Fibroblast of skin of back (primary cell): ENCODE results near the gene KLC4.
A peak's percentile ranks its signal among the peaks of the same experiment; 100 is the strongest.
"Not testable (repeated sequence)": the region's sequence is repeated elsewhere in the genome, so short reads cannot be mapped to it uniquely, and the experiment has no call there.

ENCODE experiments used
- DNase-seq: peaks from one replicate; pipeline ENCODE4 v3.0.0-alpha.2; 2013

KLC4 gene

GRCh38 chr6:43036712-43037111 lies 22.7 kb upstream of the KLC4 start:
- no peak for DNase-seq

GRCh38 chr6:43037197-43037596 lies 22.2 kb upstream of the KLC4 start:
- no peak for DNase-seq

DNA sequence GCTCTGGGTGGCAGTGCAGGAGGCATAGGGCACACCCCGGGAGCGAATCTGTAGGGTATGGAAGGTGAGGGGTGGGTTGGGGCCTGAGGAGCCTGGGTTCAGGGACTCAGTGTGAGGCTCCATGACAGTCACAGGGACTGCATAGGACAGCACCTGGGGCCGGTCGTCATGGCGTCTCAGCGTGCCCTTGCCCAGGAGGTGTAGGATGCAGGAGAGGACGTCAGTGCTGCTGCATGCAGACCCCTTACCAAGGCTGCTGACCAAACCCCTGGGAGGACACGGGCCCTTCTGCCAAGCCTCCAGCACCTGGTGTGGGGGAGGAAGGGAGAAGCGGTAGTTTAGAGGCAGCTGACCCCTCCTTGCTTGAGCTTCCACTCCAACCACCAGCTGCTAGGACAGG lies 21.7 kb upstream of the KLC4 start:
- DNase-seq = no peak

DNA sequence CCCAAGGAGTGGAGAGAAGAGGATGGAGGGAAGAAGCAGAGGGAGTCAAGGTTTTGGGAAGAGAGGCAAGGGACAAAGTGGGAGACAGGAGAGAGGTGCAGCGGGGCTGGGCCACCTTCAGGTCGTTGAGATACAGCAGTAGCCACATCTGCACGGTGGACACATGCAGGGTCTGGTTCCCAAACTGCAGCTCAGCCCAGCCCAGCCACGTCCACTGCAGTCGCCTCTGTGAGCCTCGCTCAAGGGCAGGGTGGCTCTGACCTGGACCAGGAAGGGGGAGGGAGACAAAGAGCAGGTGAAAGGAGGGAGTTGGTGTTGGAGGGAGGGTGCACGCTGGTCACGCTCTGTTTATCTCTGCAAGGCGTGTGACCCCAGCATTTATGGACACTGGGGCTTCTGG lies 20.7 kb upstream of the KLC4 start:
- DNase-seq = no peak

DNA sequence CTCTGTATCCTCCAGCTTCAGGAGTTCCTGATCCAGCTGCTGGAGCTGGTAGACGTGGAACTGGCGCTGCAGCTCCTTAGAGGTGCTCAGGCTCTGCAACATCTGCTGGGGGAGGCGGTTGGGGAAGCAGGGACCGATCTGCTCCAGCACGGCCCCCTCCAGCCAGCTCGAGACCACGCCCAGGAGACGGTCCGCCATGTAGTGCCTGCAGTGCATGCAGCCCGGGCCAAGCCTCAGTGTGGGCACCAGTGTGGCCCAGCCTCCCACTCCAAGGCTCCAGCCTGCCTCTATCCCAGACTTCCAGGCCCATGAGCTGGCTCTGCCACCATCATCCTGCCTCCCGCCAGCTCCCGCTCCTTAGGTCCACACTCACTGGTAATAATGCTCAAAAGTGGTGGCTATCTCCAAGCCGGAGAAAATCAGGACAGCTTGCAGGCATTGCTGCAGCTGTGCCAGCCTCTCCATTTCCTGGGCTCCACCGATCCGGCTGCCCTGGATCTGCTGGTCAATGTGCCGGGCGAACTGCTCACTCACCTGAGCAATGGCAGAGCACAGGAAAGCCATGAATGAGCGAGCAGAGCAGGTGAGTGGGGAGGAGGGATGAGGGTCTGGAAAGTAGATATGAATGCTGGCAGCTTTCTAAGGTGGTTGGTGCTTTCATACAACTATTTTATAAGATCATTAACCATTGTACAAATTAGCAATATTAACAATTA lies 18.7 kb upstream of the KLC4 start:
- no peak for DNase-seq

GRCh38 chr6:43041475-43041874 lies 18.0 kb upstream of the KLC4 start:
- not testable (repeated sequence) for DNase-seq

DNA sequence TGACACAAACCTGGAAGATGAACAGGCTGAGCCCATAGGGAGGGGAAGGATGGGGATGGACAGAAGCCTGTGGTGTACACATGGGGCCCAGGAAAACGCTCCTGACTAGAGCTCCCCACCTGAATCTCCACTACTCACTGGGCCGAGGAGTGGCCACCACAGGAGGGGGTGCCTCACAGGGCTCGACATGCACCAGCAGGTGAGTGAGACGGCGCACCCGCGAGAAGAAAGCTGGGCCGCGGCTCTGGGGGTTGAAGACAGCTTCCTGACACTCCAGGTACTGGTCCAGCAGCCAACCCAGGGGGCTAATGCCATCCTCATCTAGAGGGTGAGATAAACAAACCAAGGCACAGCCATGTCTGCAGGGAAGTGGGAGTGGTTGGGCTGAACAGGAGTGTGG lies 16.1 kb upstream of the KLC4 start:
- DNase-seq = no peak

DNA sequence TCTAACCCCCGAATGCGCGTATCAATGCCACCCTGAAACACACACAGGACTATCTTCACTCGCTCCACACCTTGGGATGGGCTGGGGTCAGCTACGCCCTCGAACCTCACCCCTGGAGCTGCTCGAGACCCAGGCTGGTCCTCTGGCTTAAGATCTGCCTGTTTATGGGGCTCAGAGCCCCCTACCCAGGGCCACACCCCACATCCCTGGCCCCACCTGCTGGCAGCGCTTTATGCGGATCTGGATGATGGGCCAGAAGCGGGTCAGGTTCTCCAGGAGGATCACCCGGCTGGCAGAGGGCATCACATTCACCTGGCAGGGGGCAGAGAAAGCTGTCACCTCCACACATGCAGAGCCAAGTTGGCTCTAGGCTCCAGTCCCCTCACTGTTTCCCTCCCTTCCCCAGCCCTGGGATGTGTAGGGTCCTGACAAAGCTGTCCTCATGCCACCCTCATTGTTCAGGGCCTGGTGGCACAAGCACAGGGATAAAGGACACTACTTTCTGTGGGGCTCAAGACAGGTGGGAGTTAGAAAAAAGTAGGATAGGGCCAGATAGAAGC lies 14.0 kb upstream of the KLC4 start:
- DNase-seq = no peak

GRCh38 chr6:43047998-43048397 lies 11.4 kb upstream of the KLC4 start:
- no peak for DNase-seq

- DNase-seq = no peak
These were observed 8.4 kb upstream of the KLC4 start for GRCh38 chr6:43050981-43051380.

- no peak for DNase-seq
These were observed 7.1 kb upstream of the KLC4 start for GRCh38 chr6:43052225-43052841.

DNA sequence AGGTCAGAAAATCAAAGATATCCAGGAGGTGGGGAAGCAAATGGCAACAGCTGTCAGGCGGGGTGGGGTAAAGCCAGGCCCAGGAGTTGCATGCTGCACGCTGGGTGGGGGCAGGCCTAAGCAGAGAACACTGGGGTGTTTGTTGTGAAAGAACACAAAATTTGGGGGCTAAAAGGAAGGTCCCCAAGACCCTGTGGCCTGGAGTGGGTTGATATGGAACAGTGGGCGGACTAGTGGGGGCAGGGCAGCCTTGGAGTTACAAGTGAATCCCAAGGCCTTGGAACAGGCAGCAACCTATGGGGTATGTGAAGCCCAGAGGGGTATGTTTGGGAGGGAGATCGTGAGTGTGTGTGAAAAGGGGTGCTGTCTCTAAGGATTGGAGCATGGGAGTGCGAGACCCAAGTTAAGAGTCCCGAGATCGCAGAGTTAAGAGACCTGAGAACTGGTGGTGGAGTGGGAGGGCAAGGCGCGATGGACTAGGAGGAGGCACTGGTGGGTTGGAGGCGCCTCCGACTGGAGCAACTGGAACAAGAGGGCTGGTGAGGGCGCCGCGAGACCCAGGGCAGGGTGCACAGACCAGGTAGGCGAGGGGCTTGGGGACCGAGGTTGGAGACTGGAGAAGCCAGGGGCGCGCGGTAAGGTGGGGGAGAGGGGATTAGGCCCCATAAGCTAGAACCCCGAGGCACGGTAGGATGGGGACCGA lies 6.4 kb upstream of the KLC4 start:
- peak; percentile 21 for DNase-seq

- peak; percentile 97 for DNase-seq
These were observed 5.8 kb upstream of the KLC4 start, which contains the start of gene CUL7 for GRCh38 chr6:43053545-43054205. Gene CUL7, minus strand, starts transcription at chr6:43053851. Its CDS starts 1,063 bp downstream, at chr6:43052788.

- no peak for DNase-seq
These were observed 5.1 kb upstream of the KLC4 start for GRCh38 chr6:43054206-43054943.

- DNase-seq = no peak
These were observed 3.5 kb upstream of the KLC4 start for GRCh38 chr6:43055966-43056365.

GRCh38 chr6:43058531-43058930 lies 900 bp upstream of the KLC4 start:
- DNase-seq = no peak

- DNase-seq = no peak
These were observed 763 bp downstream of the KLC4 start for GRCh38 chr6:43060034-43060754.

GRCh38 chr6:43060755-43061633 lies 1.6 kb downstream of the KLC4 start:
- no peak for DNase-seq

- no peak for DNase-seq
These were observed 2.4 kb downstream of the KLC4 start for GRCh38 chr6:43061861-43062260.

GRCh38 chr6:43062818-43063217 lies 3.4 kb downstream of the KLC4 start:
- DNase-seq = no peak
